Measurements from ENCODE around the gene MANBA.
A peak's percentile ranks its signal among the peaks of the same experiment; 100 is the strongest.

MANBA gene

DNA sequence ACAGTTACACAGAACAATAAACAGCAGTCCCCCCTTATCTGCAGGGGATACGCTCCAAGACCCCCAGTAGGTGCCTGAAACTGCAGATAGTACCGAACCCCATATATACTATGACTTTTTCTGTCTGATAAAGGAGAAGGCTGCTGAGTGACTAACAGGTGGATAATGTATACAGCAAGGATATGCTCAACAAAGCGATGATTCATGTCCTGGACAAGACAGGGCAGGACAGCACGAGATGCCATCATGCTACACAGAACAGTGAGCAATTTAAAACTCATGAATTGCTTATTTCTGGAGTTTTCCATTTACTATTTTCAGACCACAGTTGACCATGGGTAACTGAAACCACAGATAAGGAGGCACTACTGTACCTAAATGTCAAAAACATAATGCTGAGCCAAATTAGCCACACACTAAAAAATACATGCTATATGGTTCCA is 76.1 kb downstream of the MANBA start:
- FAIRE-seq = peak; percentile 88
- TF ChIP-seq TAF1 (IDR thresholded peaks at IDR 0.05; ENCODE audit: low read depth, low read length) (no peak), POLR2A (IDR thresholded peaks at IDR 0.05; ENCODE audit: low read depth, low read length) (no peak), POU2F2 (IDR thresholded peaks at IDR 0.05; ENCODE audit: low read depth, low read length) (no peak), POLR2AphosphoS5 (IDR thresholded peaks at IDR 0.05; ENCODE audit: low read depth, low read length) (no peak), SPI1 (IDR thresholded peaks at IDR 0.05; ENCODE audit: low read depth, low read length) (no peak), PAX5 (IDR thresholded peaks at IDR 0.05; ENCODE audit: insufficient read depth, low read length, severe bottlenecking) (no peak)

GRCh38 chr4:102683881-102684609 is 76.7 kb downstream of the MANBA start:
- TF ChIP-seq SPI1 (IDR thresholded peaks at IDR 0.05; ENCODE audit: low read depth, low read length) (no peak), TAF1 (IDR thresholded peaks at IDR 0.05; ENCODE audit: low read depth, low read length) (no peak), POU2F2 (IDR thresholded peaks at IDR 0.05; ENCODE audit: low read depth, low read length) (no peak), POLR2A (IDR thresholded peaks at IDR 0.05; ENCODE audit: low read depth, low read length) (no peak), POLR2AphosphoS5 (IDR thresholded peaks at IDR 0.05; ENCODE audit: low read depth, low read length) (no peak), PAX5 (IDR thresholded peaks at IDR 0.05; ENCODE audit: insufficient read depth, low read length, severe bottlenecking) (no peak)
- FAIRE-seq (peak; percentile 45), DNase-seq (ENCODE audit: insufficient read length, low spot score) (no peak)

More for the DNA sequence above, 76.1 kb downstream of the MANBA start:
- DNase-seq (ENCODE audit: insufficient read length, low spot score) = no peak

- FAIRE-seq (no peak), DNase-seq (ENCODE audit: insufficient read length, low spot score) (no peak)
- no peak for TF ChIP-seq POU2F2 (IDR thresholded peaks at IDR 0.05; ENCODE audit: low read depth, low read length)
- TF ChIP-seq SPI1 (IDR thresholded peaks at IDR 0.05; ENCODE audit: low read depth, low read length) = no peak
- TF ChIP-seq TAF1 (IDR thresholded peaks at IDR 0.05; ENCODE audit: low read depth, low read length) = no peak
- no peak for TF ChIP-seq POLR2A (IDR thresholded peaks at IDR 0.05; ENCODE audit: low read depth, low read length)
- no peak for TF ChIP-seq POLR2AphosphoS5 (IDR thresholded peaks at IDR 0.05; ENCODE audit: low read depth, low read length)
- no peak for TF ChIP-seq PAX5 (IDR thresholded peaks at IDR 0.05; ENCODE audit: insufficient read depth, low read length, severe bottlenecking)
Observed at GRCh38 chr4:102678695-102679335, 82.0 kb downstream of the MANBA start.

- DNase-seq (ENCODE audit: insufficient read length, low spot score) (no peak), FAIRE-seq (no peak)
- TF ChIP-seq POLR2AphosphoS5 (IDR thresholded peaks at IDR 0.05; ENCODE audit: low read depth, low read length) = no peak
- TF ChIP-seq POLR2A (IDR thresholded peaks at IDR 0.05; ENCODE audit: low read depth, low read length) = no peak
- TF ChIP-seq TAF1 (IDR thresholded peaks at IDR 0.05; ENCODE audit: low read depth, low read length) = no peak
- no peak for TF ChIP-seq POU2F2 (IDR thresholded peaks at IDR 0.05; ENCODE audit: low read depth, low read length)
- no peak for TF ChIP-seq SPI1 (IDR thresholded peaks at IDR 0.05; ENCODE audit: low read depth, low read length)
- TF ChIP-seq PAX5 (IDR thresholded peaks at IDR 0.05; ENCODE audit: insufficient read depth, low read length, severe bottlenecking) = no peak
Observed at GRCh38 chr4:102678107-102678506, 82.7 kb downstream of the MANBA start.

GRCh38 chr4:102675141-102675540 is 85.6 kb downstream of the MANBA start:
- FAIRE-seq = no peak
- no peak for DNase-seq (ENCODE audit: insufficient read length, low spot score)
- no peak for TF ChIP-seq TAF1 (IDR thresholded peaks at IDR 0.05; ENCODE audit: low read depth, low read length)
- TF ChIP-seq PAX5 (IDR thresholded peaks at IDR 0.05; ENCODE audit: insufficient read depth, low read length, severe bottlenecking) = no peak
- no peak for TF ChIP-seq POLR2AphosphoS5 (IDR thresholded peaks at IDR 0.05; ENCODE audit: low read depth, low read length)
- TF ChIP-seq SPI1 (IDR thresholded peaks at IDR 0.05; ENCODE audit: low read depth, low read length) = no peak
- TF ChIP-seq POU2F2 (IDR thresholded peaks at IDR 0.05; ENCODE audit: low read depth, low read length) = no peak
- TF ChIP-seq POLR2A (IDR thresholded peaks at IDR 0.05; ENCODE audit: low read depth, low read length) = no peak

DNA sequence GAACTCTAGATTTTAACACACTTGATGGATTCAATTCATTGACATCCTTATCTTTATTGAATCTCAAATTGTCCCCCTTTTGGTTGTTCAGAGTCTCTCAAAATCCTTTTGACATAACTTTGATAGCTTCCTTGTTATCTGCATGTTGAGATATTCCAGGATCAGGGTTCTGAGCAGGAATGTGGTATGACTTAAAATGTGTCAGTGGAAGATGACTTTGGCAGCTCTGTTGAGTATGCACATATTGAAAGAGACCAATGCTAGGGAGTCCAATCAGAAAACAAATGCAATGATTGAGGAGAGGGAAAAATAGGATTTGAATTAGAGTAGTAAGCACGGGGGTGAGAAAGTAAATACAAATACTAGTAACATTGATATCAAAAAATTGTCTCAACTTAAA is 93.8 kb downstream of the MANBA start:
- FAIRE-seq = no peak
- TF ChIP-seq PAX5 (IDR thresholded peaks at IDR 0.05; ENCODE audit: insufficient read depth, low read length, severe bottlenecking) (no peak), POLR2AphosphoS5 (IDR thresholded peaks at IDR 0.05; ENCODE audit: low read depth, low read length) (no peak), TAF1 (IDR thresholded peaks at IDR 0.05; ENCODE audit: low read depth, low read length) (no peak), POLR2A (IDR thresholded peaks at IDR 0.05; ENCODE audit: low read depth, low read length) (no peak), SPI1 (IDR thresholded peaks at IDR 0.05; ENCODE audit: low read depth, low read length) (no peak), POU2F2 (IDR thresholded peaks at IDR 0.05; ENCODE audit: low read depth, low read length) (no peak)
- no peak for DNase-seq (ENCODE audit: insufficient read length, low spot score)

- TF ChIP-seq POU2F2 (IDR thresholded peaks at IDR 0.05; ENCODE audit: low read depth, low read length) (no peak), POLR2A (IDR thresholded peaks at IDR 0.05; ENCODE audit: low read depth, low read length) (no peak), POLR2AphosphoS5 (IDR thresholded peaks at IDR 0.05; ENCODE audit: low read depth, low read length) (no peak), SPI1 (IDR thresholded peaks at IDR 0.05; ENCODE audit: low read depth, low read length) (no peak), PAX5 (IDR thresholded peaks at IDR 0.05; ENCODE audit: insufficient read depth, low read length, severe bottlenecking) (no peak), TAF1 (IDR thresholded peaks at IDR 0.05; ENCODE audit: low read depth, low read length) (no peak)
- FAIRE-seq (no peak), DNase-seq (ENCODE audit: insufficient read length, low spot score) (no peak)
Observed at GRCh38 chr4:102665527-102665926, 95.2 kb downstream of the MANBA start.

GRCh38 chr4:102663073-102663472 is 97.7 kb downstream of the MANBA start:
- FAIRE-seq (no peak), DNase-seq (ENCODE audit: insufficient read length, low spot score) (no peak)
- TF ChIP-seq POLR2A (IDR thresholded peaks at IDR 0.05; ENCODE audit: low read depth, low read length) (no peak), TAF1 (IDR thresholded peaks at IDR 0.05; ENCODE audit: low read depth, low read length) (no peak), PAX5 (IDR thresholded peaks at IDR 0.05; ENCODE audit: insufficient read depth, low read length, severe bottlenecking) (no peak), POLR2AphosphoS5 (IDR thresholded peaks at IDR 0.05; ENCODE audit: low read depth, low read length) (no peak), SPI1 (IDR thresholded peaks at IDR 0.05; ENCODE audit: low read depth, low read length) (no peak), POU2F2 (IDR thresholded peaks at IDR 0.05; ENCODE audit: low read depth, low read length) (no peak)

DNA sequence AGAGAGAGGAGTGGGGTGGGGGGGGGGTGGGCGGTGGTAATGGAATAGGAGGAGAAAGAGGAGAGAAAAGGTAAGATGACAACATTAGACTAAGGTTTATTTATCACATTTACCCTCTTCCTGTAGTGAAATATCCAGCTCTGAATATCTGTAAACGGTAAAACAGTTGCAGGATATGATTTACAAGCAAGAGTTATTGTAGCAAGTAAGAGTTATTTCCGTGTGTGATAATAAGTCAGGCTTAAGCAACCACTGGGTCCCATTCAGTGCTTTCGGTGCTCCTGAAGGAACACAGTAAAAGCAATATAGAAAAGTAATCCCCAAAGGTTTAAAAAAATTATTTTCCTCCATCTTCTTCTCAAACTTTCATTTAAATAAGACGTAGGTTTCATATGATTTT is 103.6 kb downstream of the MANBA start:
- FAIRE-seq (no peak), DNase-seq (ENCODE audit: insufficient read length, low spot score) (no peak)
- TF ChIP-seq PAX5 (IDR thresholded peaks at IDR 0.05; ENCODE audit: insufficient read depth, low read length, severe bottlenecking) (no peak), POLR2A (IDR thresholded peaks at IDR 0.05; ENCODE audit: low read depth, low read length) (no peak), POU2F2 (IDR thresholded peaks at IDR 0.05; ENCODE audit: low read depth, low read length) (no peak), POLR2AphosphoS5 (IDR thresholded peaks at IDR 0.05; ENCODE audit: low read depth, low read length) (no peak), SPI1 (IDR thresholded peaks at IDR 0.05; ENCODE audit: low read depth, low read length) (no peak), TAF1 (IDR thresholded peaks at IDR 0.05; ENCODE audit: low read depth, low read length) (no peak)
